HG03095 (cell line): ENCODE data around the gene CD14.
A peak's percentile ranks its signal among the peaks of the same experiment; 100 is the strongest.
"Not testable (repeated sequence)": the region's sequence is repeated elsewhere in the genome, so short reads cannot be mapped to it uniquely, and the experiment has no call there.

Experiments
- ATAC-seq: cut with Tn5 transposase; IDR thresholded peaks from one replicate; pipeline ENCODE4 v1.9.1; 2021; ENCODE audit warnings: moderate library complexity; ENCODE audit not compliant: unreplicated experiment

The CD14 gene

GRCh38 chr5:140633021-140633471, at the start of gene CD14:
CD14 (minus strand) TSS chr5:140633175; CDS start chr5:140633071, 104 bp downstream.
- no peak for ATAC-seq

- no peak for ATAC-seq
These were observed 46.0 kb upstream of the CD14 start for GRCh38 chr5:140678993-140679392.

- peak; percentile 53 for ATAC-seq
These were observed 45.0 kb upstream of the CD14 start for GRCh38 chr5:140677947-140678346.

- ATAC-seq: no peak
These were observed 41.7 kb upstream of the CD14 start for GRCh38 chr5:140674629-140675028.

GRCh38 chr5:140674211-140674610, 41.2 kb upstream of the CD14 start:
- no peak for ATAC-seq

- ATAC-seq: no peak
These were observed 40.4 kb upstream of the CD14 start, which contains the start of gene DND1 for GRCh38 chr5:140673187-140673976. DND1 (minus strand) TSS chr5:140673576; CDS start chr5:140673542, 34 bp downstream.

GRCh38 chr5:140672455-140673186, 39.6 kb upstream of the CD14 start:
- no peak for ATAC-seq

GRCh38 chr5:140671472-140672125, 38.6 kb upstream of the CD14 start:
- ATAC-seq: no peak

- ATAC-seq: not testable (repeated sequence)
These were observed 38.1 kb upstream of the CD14 start for GRCh38 chr5:140671035-140671434.

GRCh38 chr5:140664359-140665119, 31.6 kb upstream of the CD14 start, which contains the start of gene WDR55:
WDR55 (plus strand) TSS chr5:140664904; CDS start chr5:140664913, 9 bp downstream.
- peak; percentile 96 for ATAC-seq

GRCh38 chr5:140664030-140664358, 31.0 kb upstream of the CD14 start:
- no peak for ATAC-seq

- not testable (repeated sequence) for ATAC-seq
These were observed 27.4 kb upstream of the CD14 start for GRCh38 chr5:140660371-140660770.

GRCh38 chr5:140658870-140659269, 25.9 kb upstream of the CD14 start:
- ATAC-seq: no peak

GRCh38 chr5:140647042-140647419, 14.1 kb upstream of the CD14 start:
- ATAC-seq: no peak

GRCh38 chr5:140642718-140643117, 9.7 kb upstream of the CD14 start:
- ATAC-seq: no peak

GRCh38 chr5:140641716-140642115, 8.7 kb upstream of the CD14 start:
- no peak for ATAC-seq

GRCh38 chr5:140639148-140639981, 6.4 kb upstream of the CD14 start, which contains the start of gene TMCO6:
TMCO6 (plus strand) TSS chr5:140639451; CDS start chr5:140639528, 77 bp downstream.
- ATAC-seq: peak; percentile 91

- not testable (repeated sequence) for ATAC-seq
These were observed 5.8 kb upstream of the CD14 start for GRCh38 chr5:140638898-140639147.

GRCh38 chr5:140637371-140638100, 4.6 kb upstream of the CD14 start:
- no peak for ATAC-seq
